H1 (cell line): Measurements from ENCODE around the gene CEBPG. TPM values are rescaled to one million over a fixed set of nuclear protein-coding genes. Genes with fewer than 3 reads are reported as not detected.

Source experiments
- CHD7 ChIP-seq: fragments of 300-600 bp; sonication (generic); IDR thresholded peaks from 2 replicates; pipeline ENCODE4 v1.7.1; 2012; ENCODE audit warnings: low read length, moderate library complexity, mild to moderate bottlenecking, inconsistent platforms; ENCODE audit not compliant: insufficient replicate concordance
- EGR1 ChIP-seq: IDR thresholded peaks from 2 replicates; pipeline ENCODE4 v1.6.1; 2011; ENCODE audit warnings: low read depth, low read length, borderline replicate concordance
- GTF2F1 ChIP-seq: IDR thresholded peaks from 2 replicates; pipeline ENCODE4 v1.6.1; 2012; ENCODE audit warnings: low read depth, low read length, improper control_type of control experiment, borderline replicate concordance
- RBBP5 ChIP-seq: IDR thresholded peaks from 2 replicates; pipeline ENCODE4 v1.7.1; 2012; ENCODE audit warnings: low read depth, mild to moderate bottlenecking, inconsistent platforms, low read length, moderate library complexity, borderline replicate concordance
- SIX5 ChIP-seq: IDR thresholded peaks from 2 replicates; pipeline ENCODE4 v1.6.1; 2011; ENCODE audit warnings: mild to moderate bottlenecking, low read depth, low read length
- polyA plus RNA-seq, 7 experiments: library from polyadenylated mRNA; depleted of rRNA in 3 of 7; stranded (reverse) in 5 of 7; unstranded in 2 of 7; fragments of >200 nt in 5 of 7; fragments of 200-250 nt in 2 of 7; gene quantifications; 1 replicate in 5 of 7; 2 replicates in 1 of 7; 4 replicates in 1 of 7; pipeline versions ENCODE4 v1.2.1 to v1.2.3, GENCODE V29; 2011 to 2013; ENCODE audit warnings: missing spikeins in 2 of 7, mixed read lengths in 2 of 7
- total RNA-seq: library from RNA; stranded (reverse); fragmentation: NEBNext Ultra II Directional; extraction: Animal tissue kit (Norgen Biotek cat#: 25700); gene quantifications from 2 replicates; pipeline ENCODE4 v1.2.1, GENCODE V29; 2021

The CEBPG gene
- total and polyA plus RNA-seq, 2 of the 8 experiments (the other 6 are each of a cell fraction or from before 2014, with no cell fraction given) = 12.3 to 35.4 TPM

DNA sequence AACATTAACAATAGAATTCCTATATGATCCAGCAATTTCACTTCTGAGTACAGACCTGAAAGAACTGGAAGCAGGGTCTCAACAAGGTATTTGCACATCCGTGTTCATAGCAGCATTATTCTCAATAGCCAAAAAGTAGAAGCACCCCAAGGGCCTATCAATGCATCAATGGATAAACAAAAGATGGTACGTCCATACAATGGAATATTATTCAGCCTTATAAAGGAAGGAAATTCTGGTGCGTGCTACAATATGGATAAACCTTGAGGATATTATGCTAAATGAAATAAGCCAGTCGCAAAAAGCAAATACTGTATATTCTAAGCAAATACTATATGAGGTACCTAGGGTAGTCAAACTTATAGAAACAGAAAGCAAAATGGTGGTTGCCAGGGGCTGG is 40.4 kb upstream of the CEBPG start (continued):
- TF ChIP-seq CHD7 = no peak
- TF ChIP-seq GTF2F1 = no peak
- no peak for TF ChIP-seq SIX5
- no peak for TF ChIP-seq EGR1
- TF ChIP-seq RBBP5 = no peak
